ENCODE results near the gene NPR2. TPM values are rescaled to one million over a fixed set of nuclear protein-coding genes. Genes with fewer than 3 reads are reported as not detected.

Gene NPR2
- total RNA-seq, 1 donor = 16.6 TPM

GRCh38 chr9:35840881-35841644 lies 49.7 kb downstream of the NPR2 start:
- no peaks in the 10 kb centered on the region for H3K79me2 ChIP-seq (ENCODE audit: insufficient read depth, low read length)
- no peaks in the 10 kb centered on the region for H3K27me3 ChIP-seq (ENCODE audit: insufficient read depth, low read length)
- no peak overlapping the region for H3K4me3 ChIP-seq (ENCODE audit: insufficient read depth, low read length)
- H3K36me3 ChIP-seq (ENCODE audit: insufficient read depth, low read length) = no peaks in the 10 kb centered on the region
- no peak overlapping the region for H3K4me2 ChIP-seq (ENCODE audit: insufficient read depth, low read length)
- H2AFZ ChIP-seq (ENCODE audit: low read length) = no peak overlapping the region
- peaks cover 17% of the 10 kb centered on the region for H3K4me1 ChIP-seq (ENCODE audit: insufficient read depth, low read length)
- no peak overlapping the region for H3K27ac ChIP-seq (ENCODE audit: low read depth, low read length)
- H4K20me1 ChIP-seq (ENCODE audit: insufficient read depth, low read length) = no peaks in the 10 kb centered on the region
- H3K9me3 ChIP-seq (ENCODE audit: low read depth, low read length) = no peaks in the 10 kb centered on the region
- no peak for TF ChIP-seq CTCF (IDR thresholded peaks at IDR 0.05; ENCODE audit: extremely low read depth, low read depth, low read length)
- DNase-seq (ENCODE audit: insufficient read length, low spot score, missing footprints) = no peak

GRCh38 chr9:35841645-35841900 lies 50.2 kb downstream of the NPR2 start:
- H3K36me3 ChIP-seq (ENCODE audit: insufficient read depth, low read length) = no peaks in the 10 kb centered on the region
- no peaks in the 10 kb centered on the region for H3K79me2 ChIP-seq (ENCODE audit: insufficient read depth, low read length)
- H2AFZ ChIP-seq (ENCODE audit: low read length) = no peak overlapping the region
- no peaks in the 10 kb centered on the region for H4K20me1 ChIP-seq (ENCODE audit: insufficient read depth, low read length)
- H3K27me3 ChIP-seq (ENCODE audit: insufficient read depth, low read length) = no peaks in the 10 kb centered on the region
- H3K9me3 ChIP-seq (ENCODE audit: low read depth, low read length) = no peaks in the 10 kb centered on the region
- H3K4me3 ChIP-seq (ENCODE audit: insufficient read depth, low read length) = no peak overlapping the region
- no peak overlapping the region for H3K4me2 ChIP-seq (ENCODE audit: insufficient read depth, low read length)
- peaks cover 17% of the 10 kb centered on the region for H3K4me1 ChIP-seq (ENCODE audit: insufficient read depth, low read length)
- DNase-seq (ENCODE audit: insufficient read length, low spot score, missing footprints) = no peak
- no peak overlapping the region for H3K27ac ChIP-seq (ENCODE audit: low read depth, low read length)
- no peak for TF ChIP-seq CTCF (IDR thresholded peaks at IDR 0.05; ENCODE audit: extremely low read depth, low read depth, low read length)

GRCh38 chr9:35842020-35842745 lies 50.8 kb downstream of the NPR2 start:
- Histone ChIP-seq H3K79me2 (ENCODE audit: insufficient read depth, low read length) (no peaks in the 10 kb centered on the region), H4K20me1 (ENCODE audit: insufficient read depth, low read length) (no peaks in the 10 kb centered on the region), H3K9me3 (ENCODE audit: low read depth, low read length) (no peaks in the 10 kb centered on the region), H3K4me3 (ENCODE audit: insufficient read depth, low read length) (no peak overlapping the region), H3K4me1 (ENCODE audit: insufficient read depth, low read length) (peaks cover 18% of the 10 kb centered on the region), H3K27ac (ENCODE audit: low read depth, low read length) (no peak overlapping the region), H2AFZ (ENCODE audit: low read length) (no peak overlapping the region), H3K4me2 (ENCODE audit: insufficient read depth, low read length) (no peak overlapping the region), H3K27me3 (ENCODE audit: insufficient read depth, low read length) (no peaks in the 10 kb centered on the region), H3K36me3 (ENCODE audit: insufficient read depth, low read length) (no peaks in the 10 kb centered on the region)
- DNase-seq (ENCODE audit: insufficient read length, low spot score, missing footprints) = no peak
- no peak for TF ChIP-seq CTCF (IDR thresholded peaks at IDR 0.05; ENCODE audit: extremely low read depth, low read depth, low read length)

- Histone ChIP-seq H2AFZ (ENCODE audit: low read length) (no peak overlapping the region), H3K36me3 (ENCODE audit: insufficient read depth, low read length) (no peaks in the 10 kb centered on the region), H3K27me3 (ENCODE audit: insufficient read depth, low read length) (no peaks in the 10 kb centered on the region), H4K20me1 (ENCODE audit: insufficient read depth, low read length) (no peaks in the 10 kb centered on the region), H3K4me2 (ENCODE audit: insufficient read depth, low read length) (no peak overlapping the region), H3K9me3 (ENCODE audit: low read depth, low read length) (no peaks in the 10 kb centered on the region), H3K4me1 (ENCODE audit: insufficient read depth, low read length) (peaks cover 24% of the 10 kb centered on the region), H3K4me3 (ENCODE audit: insufficient read depth, low read length) (no peak overlapping the region), H3K27ac (ENCODE audit: low read depth, low read length) (no peak overlapping the region), H3K79me2 (ENCODE audit: insufficient read depth, low read length) (no peaks in the 10 kb centered on the region)
- no peak for DNase-seq (ENCODE audit: insufficient read length, low spot score, missing footprints)
- no peak for TF ChIP-seq CTCF (IDR thresholded peaks at IDR 0.05; ENCODE audit: extremely low read depth, low read depth, low read length)
Measured at GRCh38 chr9:35842795-35843194, 51.4 kb downstream of the NPR2 start.
